SKM-1 (cell line): ENCODE results near the gene NELFA.
A peak's percentile ranks its signal among the peaks of the same experiment; 100 is the strongest.

Experiments
- DNase-seq: peaks from one replicate; lab custom pipeline; 2025; ENCODE audit not compliant: unreplicated experiment; lab: John Stamatoyannopoulos, UW

The NELFA gene

DNA sequence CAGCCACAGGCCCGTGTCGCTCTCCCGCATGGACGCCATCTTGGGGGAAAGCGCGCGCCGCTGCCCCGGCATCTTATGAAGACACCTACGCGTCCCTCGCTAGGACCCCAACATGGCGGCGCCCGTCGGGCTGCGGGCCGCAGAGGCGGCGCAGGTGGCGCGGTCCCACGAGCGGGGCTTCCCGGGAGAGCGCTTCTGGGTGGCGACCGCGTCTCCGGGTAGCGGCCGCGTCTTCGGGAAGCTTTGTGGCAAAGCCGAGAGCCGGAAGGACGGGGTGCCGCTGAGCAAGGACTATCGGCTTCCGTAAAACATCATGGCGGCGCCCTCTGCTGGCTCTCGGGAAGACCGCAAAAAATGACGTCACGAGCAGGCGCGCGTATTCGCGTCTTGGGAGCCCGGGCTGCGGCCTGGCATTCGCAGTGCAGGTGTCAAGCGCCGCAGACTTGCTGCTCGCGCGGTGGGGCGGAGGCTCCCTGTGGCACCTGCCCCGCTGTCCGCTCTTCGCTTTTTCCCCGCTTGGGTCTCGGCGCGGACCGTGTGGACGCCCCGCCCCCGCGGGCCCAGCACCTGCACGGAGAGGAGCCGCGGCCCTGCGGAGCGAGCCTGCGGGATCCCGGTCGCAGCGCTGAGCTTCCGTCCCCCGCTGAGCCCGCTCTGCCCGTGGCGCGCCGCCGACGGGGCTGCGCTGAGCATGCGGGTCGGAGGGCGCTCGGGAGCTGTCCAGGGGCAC lies at the start of gene NELFA:
NELFA (minus strand) TSS at position 54 of the 730 bp plus-strand sequence; CDS start at position 39, 15 bp downstream.
- DNase-seq = peak; percentile 92

DNA sequence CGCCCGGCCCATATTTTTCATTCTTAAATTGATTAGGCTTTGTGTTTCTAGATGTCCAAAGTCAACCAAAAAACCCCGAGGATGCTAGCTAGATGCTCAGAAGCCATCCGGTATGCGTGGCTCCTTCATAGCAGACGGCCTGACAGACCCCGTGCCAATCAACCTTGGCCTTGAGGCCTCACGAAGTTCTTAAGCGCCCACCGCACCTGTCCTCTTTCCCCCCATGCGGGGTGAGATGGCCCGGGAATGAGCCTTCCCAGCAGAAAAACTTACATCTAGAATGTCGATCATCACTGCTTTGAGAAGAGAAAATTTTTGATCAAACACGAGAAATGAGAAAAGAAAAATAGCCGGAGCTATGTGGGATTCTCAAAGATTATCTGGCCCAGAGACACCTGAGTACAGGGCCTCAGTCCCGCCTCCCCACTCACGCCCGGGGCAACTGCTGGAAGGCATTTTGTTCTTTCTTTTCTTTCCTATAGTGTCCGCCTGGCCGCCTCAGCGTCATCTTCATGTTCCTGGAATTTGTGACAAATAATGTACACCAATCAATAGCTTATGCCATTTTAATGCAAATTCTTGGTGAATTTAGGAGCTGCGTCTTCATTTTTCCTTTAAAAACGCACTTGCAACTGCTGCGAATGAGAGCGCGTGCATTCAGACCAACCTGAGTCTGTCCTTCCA lies 48.8 kb upstream of the NELFA start:
- DNase-seq = no peak

DNA sequence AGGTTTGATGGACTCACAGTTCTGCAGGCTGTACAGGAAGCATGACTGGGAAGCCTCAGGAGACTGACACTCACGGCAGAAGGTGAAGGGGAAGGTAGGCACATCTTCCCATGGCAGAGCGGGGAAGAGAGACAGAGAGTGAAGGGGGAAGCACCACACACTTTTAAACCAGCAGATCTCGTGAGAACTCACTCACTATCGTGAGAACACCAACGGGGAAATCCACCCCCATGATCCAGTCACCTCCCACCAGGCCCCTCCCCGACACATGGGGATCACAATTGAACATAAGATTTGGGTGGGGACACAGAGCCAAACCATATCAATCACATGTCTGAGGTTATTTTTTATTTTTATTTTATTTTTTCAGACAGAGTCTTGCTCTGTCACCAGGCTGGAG lies 45.4 kb upstream of the NELFA start:
- no peak for DNase-seq

- no peak for DNase-seq
These were observed 42.3 kb upstream of the NELFA start for GRCh38 chr4:2051086-2051485.

DNA sequence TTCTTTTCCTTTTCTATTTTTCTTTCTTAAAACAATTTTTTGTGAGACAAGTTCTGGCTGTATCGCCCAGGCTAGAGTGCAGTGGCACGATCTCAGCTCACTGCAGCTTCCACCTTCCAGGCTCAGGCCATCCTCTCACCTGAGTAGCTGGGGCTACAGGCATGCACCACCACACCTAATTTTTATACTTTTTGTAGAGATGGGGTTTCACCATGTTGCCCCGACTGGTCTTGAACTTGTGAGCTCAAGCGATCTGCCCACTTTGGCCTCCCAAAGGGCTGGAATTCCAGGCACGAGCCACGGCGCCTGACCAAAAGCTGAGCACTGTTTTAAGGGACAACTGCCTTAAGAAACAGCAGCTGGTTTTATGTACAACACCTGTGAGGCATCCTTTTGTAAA lies 41.0 kb upstream of the NELFA start:
- no peak for DNase-seq

- no peak for DNase-seq
These were observed 40.6 kb upstream of the NELFA start for GRCh38 chr4:2049381-2049780.

DNA sequence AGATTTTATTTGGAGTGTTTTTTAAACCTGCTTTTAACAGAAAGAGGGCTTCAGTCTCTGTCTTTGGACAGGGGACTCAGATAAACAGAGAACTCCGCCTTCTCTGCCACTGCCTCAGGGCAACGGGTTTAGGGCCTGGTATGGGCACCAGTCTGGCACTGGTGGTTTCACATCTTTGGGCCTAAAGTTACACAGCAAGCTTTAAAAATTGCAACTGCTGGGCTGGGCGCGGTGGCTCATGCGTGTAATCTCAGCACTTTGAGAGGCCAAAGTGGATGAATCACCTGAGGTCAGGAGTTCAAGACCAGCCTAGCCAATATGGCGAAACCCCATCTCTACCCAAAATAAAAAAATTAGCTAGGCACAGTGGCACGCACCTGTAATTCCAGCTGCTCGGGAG lies 40.1 kb upstream of the NELFA start:
- no peak for DNase-seq

DNA sequence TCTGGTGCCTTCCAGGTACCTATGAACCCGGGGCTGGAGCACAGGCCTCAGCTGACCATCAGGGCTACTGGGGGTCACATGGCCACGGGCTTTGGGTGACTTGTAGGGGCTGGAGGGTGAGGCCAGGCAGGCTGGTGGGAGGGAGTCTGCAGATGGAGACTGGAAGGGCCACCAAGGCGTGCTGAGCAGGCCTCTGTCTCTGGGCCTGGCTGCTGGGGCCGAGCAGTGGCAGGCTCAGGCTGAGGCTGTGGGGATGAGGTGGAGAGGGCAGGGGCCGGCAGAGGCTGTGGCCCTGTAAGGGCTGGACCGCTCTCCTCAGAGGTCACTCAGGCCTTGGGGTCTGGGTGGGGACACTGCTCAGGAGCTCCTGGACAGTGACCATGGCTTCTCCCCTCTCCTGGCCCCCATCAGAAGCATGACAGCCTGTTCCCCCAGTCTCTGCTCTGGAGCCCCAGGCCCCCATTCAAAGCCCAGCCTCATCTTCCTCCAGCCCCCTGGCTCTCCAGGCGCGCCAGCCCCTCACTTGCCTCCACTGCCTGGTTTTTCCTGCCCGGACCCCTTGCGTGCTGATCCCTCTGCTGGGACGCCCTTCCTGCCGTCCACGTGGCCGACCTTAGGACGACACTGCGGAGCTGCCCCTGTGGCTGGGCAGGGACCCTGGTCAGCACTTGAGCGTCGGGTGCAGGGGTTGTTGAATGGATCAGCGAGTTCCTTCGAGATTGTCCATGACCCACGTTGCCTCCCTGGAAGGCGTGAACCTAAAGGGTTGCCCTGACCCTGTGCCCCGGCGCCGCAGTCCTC lies 39.2 kb upstream of the NELFA start:
- DNase-seq = no peak

GRCh38 chr4:2047031-2047660 lies 38.4 kb upstream of the NELFA start:
- no peak for DNase-seq

DNA sequence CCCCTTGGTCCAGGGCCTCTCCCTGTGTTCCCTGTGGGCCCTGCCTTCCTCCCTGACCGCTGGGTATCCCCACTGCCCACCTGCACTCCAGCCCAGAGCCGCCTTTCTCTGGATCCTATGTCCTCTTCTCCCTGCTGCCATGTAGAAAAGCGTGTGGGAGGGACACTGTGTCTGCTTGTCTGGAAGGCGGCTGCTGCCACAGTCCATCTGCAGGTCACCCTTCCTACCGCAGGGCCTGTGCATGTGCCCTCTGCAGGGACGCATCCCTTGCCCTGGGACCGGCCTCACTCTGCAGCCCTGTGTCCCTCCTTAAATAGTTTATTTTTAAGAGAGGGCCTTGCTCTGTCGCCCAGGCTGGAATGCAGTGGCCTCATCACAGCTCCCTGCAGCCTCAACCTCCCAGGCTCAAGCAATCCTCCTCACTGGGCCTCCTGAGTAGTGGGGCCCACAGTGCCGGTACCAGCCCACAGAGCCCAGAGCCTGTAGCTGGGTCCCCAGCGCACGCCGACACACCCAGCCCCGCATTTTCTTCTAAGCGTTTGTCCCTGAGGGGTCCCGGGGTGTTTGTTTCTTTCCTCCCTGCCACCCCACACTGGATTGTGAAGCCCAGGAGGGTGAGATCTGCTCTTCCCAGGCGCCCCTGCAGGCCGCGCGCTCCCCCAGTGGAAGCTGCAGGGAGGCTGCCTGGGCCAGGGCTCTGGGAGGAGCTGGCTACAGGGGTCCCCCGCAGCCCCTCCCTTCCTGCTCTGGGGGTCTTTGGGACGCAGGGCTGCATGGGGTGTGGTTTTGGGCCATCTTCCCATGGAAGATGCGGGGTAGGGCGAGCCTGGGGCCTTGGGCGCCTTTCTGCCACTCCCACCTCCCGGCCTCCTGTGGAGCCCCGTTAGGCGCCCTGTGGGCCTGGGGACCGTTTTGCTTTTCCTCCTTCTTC lies 37.5 kb upstream of the NELFA start:
- no peak for DNase-seq

DNA sequence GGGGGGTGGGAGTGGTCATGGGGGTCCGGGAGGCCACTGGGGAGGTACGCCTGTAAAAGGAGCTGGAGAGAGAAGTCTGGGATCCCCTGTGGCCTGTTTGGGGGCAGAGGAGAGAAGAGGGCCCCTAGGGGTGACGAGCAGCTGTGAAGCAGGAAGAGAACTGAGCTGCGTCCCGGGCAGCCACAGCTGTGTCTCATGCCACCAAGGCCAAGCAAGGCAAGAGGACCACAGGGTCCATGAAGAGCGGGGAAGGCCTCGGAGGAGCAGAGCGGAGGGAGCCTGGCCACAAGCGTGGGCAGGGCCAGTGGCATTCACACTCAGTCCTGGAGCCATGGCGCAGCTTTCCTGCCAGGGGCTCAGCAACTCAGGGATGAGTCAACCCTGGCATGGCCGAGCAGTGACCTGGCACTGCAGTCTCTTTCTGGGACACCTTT lies 36.8 kb upstream of the NELFA start:
- DNase-seq = no peak

GRCh38 chr4:2044542-2045517 lies 36.1 kb upstream of the NELFA start:
- no peak for DNase-seq

DNA sequence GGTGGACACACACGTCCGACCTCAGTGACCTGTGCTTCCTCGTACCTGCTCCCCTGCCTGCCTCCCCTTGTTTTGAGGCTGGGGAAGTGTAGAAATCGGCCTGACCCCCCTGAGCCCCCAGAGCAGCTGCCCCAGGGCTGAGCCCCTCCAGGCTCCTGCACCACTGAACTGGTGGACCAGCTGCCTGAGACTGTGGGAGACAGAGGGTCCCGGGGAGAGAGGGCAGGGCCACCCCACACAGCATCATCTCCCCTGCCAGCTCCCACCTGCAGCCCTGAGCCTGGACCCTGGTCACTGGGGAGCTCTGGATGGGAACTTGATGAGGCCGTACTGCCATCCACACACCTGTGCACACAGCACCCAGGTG lies 35.3 kb upstream of the NELFA start:
- DNase-seq = no peak

GRCh38 chr4:2043396-2044118 lies 34.8 kb upstream of the NELFA start:
- DNase-seq = no peak

DNA sequence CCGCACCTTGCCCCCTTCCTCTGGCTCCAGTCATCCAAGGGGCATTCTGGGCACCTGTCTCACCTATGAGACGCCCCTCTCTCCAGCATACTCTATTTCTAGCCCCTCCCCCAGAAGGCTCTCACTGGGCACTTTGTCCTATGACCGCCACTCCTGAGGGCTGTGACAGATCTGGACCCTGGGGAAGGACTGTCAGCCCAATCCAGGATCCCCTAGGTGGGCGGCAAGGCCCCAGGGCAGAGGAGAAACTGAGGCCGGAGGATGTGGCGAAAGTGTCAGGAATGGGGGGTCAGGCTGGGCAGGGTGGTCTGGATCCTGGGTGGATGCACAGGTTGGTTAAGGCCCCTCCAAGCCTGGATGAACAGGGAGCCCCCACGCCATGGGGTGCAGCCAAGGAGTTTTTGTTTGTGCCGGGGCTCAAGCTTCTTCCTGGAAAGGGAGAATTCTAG lies 34.2 kb upstream of the NELFA start:
- no peak for DNase-seq

- no peak for DNase-seq
These were observed 33.6 kb upstream of the NELFA start for GRCh38 chr4:2042204-2042946.

DNA sequence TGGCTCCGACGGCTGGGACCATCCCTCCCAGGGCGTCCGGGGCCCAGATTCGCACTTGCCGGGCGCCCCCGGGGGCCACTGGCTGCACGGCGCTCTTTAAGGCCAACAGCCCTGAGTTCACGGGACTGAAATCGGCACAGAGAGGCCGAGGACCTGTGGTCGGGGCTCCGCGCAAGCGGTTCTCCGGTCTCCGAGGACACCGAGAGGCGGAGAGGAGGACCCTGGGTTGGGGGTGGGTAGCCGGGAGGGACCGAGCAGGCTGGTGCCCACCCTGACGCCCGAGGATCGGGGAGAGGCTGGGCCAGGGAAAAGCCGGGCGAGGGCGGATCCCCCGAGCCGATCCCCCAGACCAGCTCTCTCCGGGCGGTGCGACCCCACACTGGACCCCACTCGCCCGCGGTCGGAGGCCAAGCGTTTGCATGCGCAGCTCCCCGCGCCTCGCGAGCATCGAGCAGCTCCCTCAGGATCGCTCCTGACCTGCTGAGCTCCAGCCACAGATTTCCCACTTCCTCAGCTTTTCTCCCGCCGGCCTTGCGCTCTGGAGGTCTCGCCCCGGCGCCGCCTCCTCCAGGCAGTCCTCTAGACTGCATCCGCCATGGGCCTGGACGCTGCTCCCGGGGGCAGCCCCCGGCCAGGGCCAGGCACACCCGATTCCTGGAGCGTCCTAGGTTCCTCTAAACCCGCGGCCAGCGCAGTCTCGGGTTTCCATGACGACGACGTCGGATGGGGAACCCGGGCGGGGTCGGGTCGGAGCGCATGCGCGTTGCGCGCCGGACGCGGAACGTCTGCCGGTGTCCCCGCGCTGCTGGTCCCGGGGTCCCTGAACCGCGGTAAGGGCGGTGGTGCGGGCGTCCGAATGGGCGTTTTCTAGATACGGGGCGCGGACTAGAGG lies 32.7 kb upstream of the NELFA start:
- peak; percentile 87 for DNase-seq
